Heart right ventricle (tissue), 16 donors: ENCODE data around the gene PLA2G2D. TPM values are rescaled to one million over a fixed set of nuclear protein-coding genes. Genes with fewer than 3 reads are reported as not detected.

Experiments used
- ATAC-seq, 8 donors: fragments of 200-7000 bp; cut with Tn5 transposase; one replicate each; pipeline ENCODE4 v1.9.1; 2020; ENCODE audit warnings: mild to moderate bottlenecking in 8 of 8, moderate library complexity in 8 of 8, moderate number of reproducible peaks in 1 of 8
- DNase-seq, 2 donors: peaks; one replicate each; pipeline ENCODE4 v3.0.0-alpha.2; 2020
- H3K27ac ChIP-seq, 10 donors: fragments of 200-600 bp; sonication (generic) in 2 of 10; one replicate each; pipeline versions ENCODE4 v1.5.0 to v1.8.0; 2020 to 2022; ENCODE audit warnings: mild to moderate bottlenecking in 3 of 10
- H3K27me3 ChIP-seq, 7 donors: fragments of 200-600 bp; one replicate each; pipeline ENCODE4 v1.8.0; 2021 to 2022; ENCODE audit warnings: mild to moderate bottlenecking in 2 of 7
- H3K36me3 ChIP-seq, 9 donors: fragments of 200-600 bp; sonication (generic) in 1 of 9; one replicate each; pipeline versions ENCODE4 v1.5.0 to v1.8.0; 2020 to 2022; ENCODE audit warnings: mild to moderate bottlenecking in 2 of 9
- H3K4me1 ChIP-seq, 9 donors: fragments of 200-600 bp; sonication (generic) in 1 of 9; one replicate each; pipeline versions ENCODE4 v1.5.0 to v1.8.0; 2020 to 2022; ENCODE audit warnings: mild to moderate bottlenecking in 4 of 9
- H3K4me3 ChIP-seq, 10 donors: fragments of 200-600 bp; sonication (generic) in 2 of 10; one replicate each; pipeline versions ENCODE4 v1.5.0 to v1.8.0; 2020 to 2022; ENCODE audit warnings: mild to moderate bottlenecking in 7 of 10, moderate library complexity in 2 of 10
- H3K9me3 ChIP-seq, 11 donors: fragments of 200-600 bp in 10 of 11; sonication (generic) in 2 of 11; one replicate each; pipeline versions ENCODE4 v1.5.0 to v1.8.0; 2013 to 2022; ENCODE audit warnings: mild to moderate bottlenecking in 2 of 11, control low read depth in 1 of 11, moderate library complexity in 1 of 11
- CTCF ChIP-seq, 9 donors: fragments of 200-600 bp; sonication (generic) in 2 of 9; IDR thresholded peaks; one replicate each; pipeline versions ENCODE4 v1.5.0 to v1.8.0; 2021 to 2022; ENCODE audit warnings: antibody characterized with exemption in 9 of 9, mild to moderate bottlenecking in 5 of 9, moderate library complexity in 1 of 9
- WGBS, 2 donors: extraction: QIAGEN DNeasy Blood & Tissue Kit; methylation state at CpG; one replicate each; pipeline ENCODE4 v1.1.7; 2013; ENCODE audit warnings: inconsistent platforms in 1 of 2; 5-methylcytosine and 5-hydroxymethylcytosine counted together
- intact Hi-C, 10 donors: fragments of 100-400 bp; cut with DNase I; formaldehyde crosslinking; loops; one replicate each; pipeline versions ENCODE4 v1.11.1 to v1.14.2; 2022
- polyA plus RNA-seq, 2 donors: library from polyadenylated mRNA; stranded (reverse); fragments of 200-250 nt; gene quantifications; one replicate each; pipeline ENCODE4 v1.2.3, GENCODE V29; 2013
- total RNA-seq, 10 donors: library from RNA; stranded (reverse); fragmentation: NEBNext Ultra II Directional in 3 of 10; extraction: Animal tissue kit (Norgen Biotek cat#: 25700) in 3 of 10; gene quantifications; one replicate each; pipeline versions ENCODE4 v1.2.1 to v1.2.4, GENCODE V29; 2021 to 2023
- donor health status: Arrhythmogenic right ventricular cardiomyopathy.
- donor health status: ischemic (EF 13 %, LVEDD 7.1; RV severe dilation, severe dysfunction).
- donor health status: healthy with polysubstance abuse.
- donor health status: DM: no; HTN: yes; CAD: no.
- donor health status: DM: no; HTN: no; CAD: no.
- donor health status: ischemic (EF 25% LVEDD 6.9; RV normal size, moderate dysfunction).
- donor health status: ischemic (EF 25% LVEDD 5.7; RV mildly dilated, moderate dysfunction).
- donor health status: healthy.
- donor health status: DM: yes; HTN: yes; CAD: no.
- donor health status: Ischemic cardiomyopathy.
- donor health status: ischemic (EF 35%, LVEDD 5.7; RV mildly dilated, moderate dysfunction).
- donor health status: nonischemic (EF 11% LVEDD 7.7; RV severe dilation, severe dysfunction).
- donor health status: DM: yes; HTN: yes; CAD: no.
- donor health status: PGD.
- donor health status: ischemic (EF 29% LVEDD 5.4; RV normal size, mild dysfunction).
- donor health status: nonischemic (EF 23%, LVEDD 6.1; RV moderate dilation, normal function).

PLA2G2D gene
- total and polyA plus RNA-seq, 12 donors = 1.1 TPM; not detected in 11

GRCh38 chr1:20070357-20070756 lies 49.0 kb downstream of the PLA2G2D start:
- Histone ChIP-seq H3K27ac (peak overlapping the region; percentile 71 to 91 (median 88)), H3K4me3 (peak overlapping the region; percentile 20 to 63 (median 49)), H3K27me3 (no peaks in the 10 kb centered on the region), H3K9me3 (no peaks in the 10 kb centered on the region), H3K4me1 (peaks cover 5 to 65% (median 46%) of the 10 kb centered on the region in 9 donors), H3K36me3 (peaks cover 0 to 6% (median 0%) of the 10 kb centered on the region in 9 donors)
- ATAC-seq (peak; percentile 37 to 80 (median 70)), DNase-seq (no peak)
- 45 to 50% methylated on average over 10 of the region's 10 CpGs for WGBS, 2 donors
- TF ChIP-seq CTCF (IDR thresholded peaks at IDR 0.05) = no peak
- intact Hi-C loops = loop anchor here in 2 of 10 donors (5.0 to 10.0 kb wide), 2 partner anchors 43 to 96 kb away; partner anchors contain the start of gene PLA2G2A (in 1 of the 2)

GRCh38 chr1:20069874-20070273 lies 49.5 kb downstream of the PLA2G2D start, which contains the start of gene PLA2G5:
Gene PLA2G5 (plus strand): TSS chr1:20070194. CDS start chr1:20084831, 14,637 bp downstream.
- intact Hi-C loops = loop anchor here in 2 of 10 donors (5.0 to 10.0 kb wide), 2 partner anchors 43 to 95 kb away; partner anchors contain the start of gene PLA2G2A (in 1 of the 2)
- 6 to 9% methylated on average over 7 of the region's 7 CpGs for WGBS, 2 donors
- Histone ChIP-seq H3K4me1 (peaks cover 5 to 60% (median 44%) of the 10 kb centered on the region in 9 donors), H3K9me3 (no peaks in the 10 kb centered on the region), H3K27ac (peak within 1 kb of the TSS; percentile 71 to 91 (median 88)), H3K4me3 (peak within 1 kb of the TSS; percentile 20 to 63 (median 49)), H3K36me3 (peaks cover 0 to 6% (median 0%) of the 10 kb centered on the region in 9 donors), H3K27me3 (no peaks in the 10 kb centered on the region)
- ATAC-seq (peak; percentile 88 to 96 (median 94)), DNase-seq (peak; percentile 82 to 88)
- TF ChIP-seq CTCF (IDR thresholded peaks at IDR 0.05) = no peak

- TF ChIP-seq CTCF (IDR thresholded peaks at IDR 0.05) = no peak
- Histone ChIP-seq H3K9me3 (no peaks in the 10 kb centered on the region), H3K27me3 (no peaks in the 10 kb centered on the region), H3K27ac (peak overlapping the region in 5 of 10 donors; percentile 77 to 91 (median 89)), H3K4me3 (no peak overlapping the region), H3K36me3 (peaks cover 0 to 6% (median 0%) of the 10 kb centered on the region in 9 donors), H3K4me1 (peaks cover 5 to 49% (median 37%) of the 10 kb centered on the region in 9 donors)
- DNase-seq = no peak
- intact Hi-C loops = no loop called here
- no peak for ATAC-seq
- 72 to 76% methylated on average over 7 of the region's 7 CpGs for WGBS, 2 donors
Observed at GRCh38 chr1:20068722-20069121, 50.6 kb downstream of the PLA2G2D start.

- Histone ChIP-seq H3K36me3 (peaks cover 0 to 7% (median 0%) of the 10 kb centered on the region in 9 donors), H3K4me3 (no peak overlapping the region), H3K27me3 (no peaks in the 10 kb centered on the region), H3K4me1 (peaks cover 0 to 30% (median 4%) of the 10 kb centered on the region in 9 donors), H3K27ac (peak overlapping the region in 1 of 10 donors; percentile 8), H3K9me3 (no peaks in the 10 kb centered on the region)
- no peak for DNase-seq
- ATAC-seq = no peak
- no peak for TF ChIP-seq CTCF (IDR thresholded peaks at IDR 0.05)
- WGBS, 2 donors = 92% methylated on average over 2 of the region's 2 CpGs
- intact Hi-C loops = no loop called here
Observed at GRCh38 chr1:20063861-20064292, 55.5 kb downstream of the PLA2G2D start.

Other genes starting within 250 kb of the PLA2G2D start
- 1 to 10 TPM; 3.1 to 5.7 (median 4.0) TPM for gene OTUD3, start 237.1 kb downstream of the PLA2G2D start, total RNA-seq
- 1 to 10 TPM; 1.2 to 3.0 TPM for gene OTUD3, start 237.1 kb downstream of the PLA2G2D start, polyA plus RNA-seq
- gene PLA2G2E, start 195.9 kb downstream of the PLA2G2D start, total RNA-seq = not detected
- gene PLA2G2E, start 195.9 kb downstream of the PLA2G2D start, polyA plus RNA-seq = not detected
- gene PLA2G2A, start 139.9 kb downstream of the PLA2G2D start, total RNA-seq = 100 to 1,000 TPM in 2 of 10 donors, 10 to 100 TPM in 5, 1 to 10 TPM in 3; 2.8 to 296 (median 32.6) TPM
- 100 to 1,000 TPM; 349 to 593 TPM for gene PLA2G2A, start 139.9 kb downstream of the PLA2G2D start, polyA plus RNA-seq
- gene PLA2G5, start 49.3 kb downstream of the PLA2G2D start, total RNA-seq = 10 to 100 TPM; 31.5 to 58.2 (median 49.3) TPM
- 100 to 1,000 TPM in 1 of 2 donors, 10 to 100 TPM in 1; 44.5 to 133 TPM for gene PLA2G5, start 49.3 kb downstream of the PLA2G2D start, polyA plus RNA-seq
- gene PLA2G2F, start 19.8 kb upstream of the PLA2G2D start, total RNA-seq = not detected
- gene PLA2G2F, start 19.8 kb upstream of the PLA2G2D start, polyA plus RNA-seq = not detected
- gene UBXN10, start 66.6 kb upstream of the PLA2G2D start, total RNA-seq = 1 to 10 TPM in 8 of 10 donors, under 1 TPM in 2; 0.42 to 4.0 (median 1.9) TPM
- under 1 TPM; 0.16 to 0.59 TPM for gene UBXN10, start 66.6 kb upstream of the PLA2G2D start, polyA plus RNA-seq
- gene PLA2G2C, start 67.0 kb upstream of the PLA2G2D start, total RNA-seq = not detected
- not detected for gene PLA2G2C, start 67.0 kb upstream of the PLA2G2D start, polyA plus RNA-seq
- gene VWA5B1, start 171.3 kb upstream of the PLA2G2D start, total RNA-seq = 1 to 10 TPM in 1 of 10 donors, under 1 TPM in 1, not detected in 8; 0.18 to 1.2 TPM
- gene VWA5B1, start 171.3 kb upstream of the PLA2G2D start, polyA plus RNA-seq = under 1 TPM in 1 of 2 donors, not detected in 1; 0.03 TPM